ENCODE results near the gene DTHD1.

- TF ChIP-seq CTCF (IDR thresholded peaks at IDR 0.05; ENCODE audit: low read depth, low read length, missing input control), result no peak
- TF ChIP-seq JUND (IDR thresholded peaks at IDR 0.05), result no peak
- no peak for TF ChIP-seq TAF1 (conservative IDR thresholded peaks at IDR 0.05)
- no peak for TF ChIP-seq EGR1 (IDR thresholded peaks at IDR 0.05; ENCODE audit: low read depth in 2 of 2)
- no peak for TF ChIP-seq REST (IDR thresholded peaks at IDR 0.05)
- no peak for TF ChIP-seq NR2F2 (IDR thresholded peaks at IDR 0.05)
- TF ChIP-seq ATF3 (IDR thresholded peaks at IDR 0.05), result no peak
- no peak for TF ChIP-seq YY1 (IDR thresholded peaks at IDR 0.05)
- TF ChIP-seq FOXA1 (IDR thresholded peaks at IDR 0.05), result no peak
- no peak for TF ChIP-seq SP1 (IDR thresholded peaks at IDR 0.05)
- no peak for TF ChIP-seq RAD21 (IDR thresholded peaks at IDR 0.05)
- TF ChIP-seq HNF4G (IDR thresholded peaks at IDR 0.05), result no peak
- no peak for TF ChIP-seq MAX (IDR thresholded peaks at IDR 0.05)
Measured at GRCh38 chr4:36332023-36332781, 50.8 kb downstream of the DTHD1 start.

Measured in liver (tissue), 3 donors.